Measurements from ENCODE around the gene PKDCC.
A peak's percentile ranks its signal among the peaks of the same experiment; 100 is the strongest.

The PKDCC gene

DNA sequence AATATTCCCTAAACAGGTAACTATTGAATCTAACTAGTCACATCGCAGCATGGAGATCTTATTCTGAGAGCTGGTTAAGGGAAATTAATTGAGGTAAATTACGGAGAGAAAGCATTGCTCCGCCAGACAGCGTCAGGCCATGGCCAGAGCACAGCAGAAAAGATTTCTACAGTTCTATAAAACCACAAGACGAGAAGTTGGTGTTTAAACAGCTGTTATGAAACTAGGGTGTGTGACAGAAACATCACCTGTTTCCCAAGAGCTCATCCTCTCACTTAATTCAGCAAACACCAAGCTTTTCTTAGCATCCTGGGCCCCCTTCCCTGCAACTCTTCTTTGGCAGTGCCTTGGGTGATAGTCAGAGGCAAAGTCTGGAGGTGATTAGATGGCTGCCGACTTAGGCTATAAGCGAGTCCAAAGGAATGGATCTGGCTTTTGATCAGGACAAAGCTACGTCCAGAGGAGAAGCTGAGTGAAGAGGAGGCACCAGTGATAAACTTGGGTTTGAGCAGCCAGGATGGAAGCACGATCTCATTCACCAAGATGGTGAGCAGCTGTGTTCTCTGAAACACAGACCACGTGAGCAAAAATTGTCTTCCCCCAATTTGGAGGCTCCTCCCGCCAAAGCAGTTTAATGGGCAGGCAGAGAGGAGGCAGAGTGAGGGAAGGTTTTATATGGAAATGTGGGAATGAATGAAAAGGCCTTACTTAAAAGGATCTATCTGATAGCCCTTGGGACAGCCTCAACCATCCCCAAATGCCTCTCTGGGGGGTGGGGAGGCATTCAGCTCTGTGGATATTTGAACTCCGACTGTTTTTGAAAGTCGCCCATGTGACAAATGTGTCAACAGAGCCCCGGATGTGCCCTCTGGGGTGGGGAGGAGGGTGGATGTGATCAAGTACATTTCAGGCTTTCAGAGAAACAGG is 57.8 kb downstream of the PKDCC start:
- peak; percentile 63 for DNase-seq (ENCODE audit: low read depth)

- no peak for DNase-seq (ENCODE audit: low read depth)
These were observed 58.5 kb downstream of the PKDCC start for GRCh38 chr2:42106257-42106816.

DNA sequence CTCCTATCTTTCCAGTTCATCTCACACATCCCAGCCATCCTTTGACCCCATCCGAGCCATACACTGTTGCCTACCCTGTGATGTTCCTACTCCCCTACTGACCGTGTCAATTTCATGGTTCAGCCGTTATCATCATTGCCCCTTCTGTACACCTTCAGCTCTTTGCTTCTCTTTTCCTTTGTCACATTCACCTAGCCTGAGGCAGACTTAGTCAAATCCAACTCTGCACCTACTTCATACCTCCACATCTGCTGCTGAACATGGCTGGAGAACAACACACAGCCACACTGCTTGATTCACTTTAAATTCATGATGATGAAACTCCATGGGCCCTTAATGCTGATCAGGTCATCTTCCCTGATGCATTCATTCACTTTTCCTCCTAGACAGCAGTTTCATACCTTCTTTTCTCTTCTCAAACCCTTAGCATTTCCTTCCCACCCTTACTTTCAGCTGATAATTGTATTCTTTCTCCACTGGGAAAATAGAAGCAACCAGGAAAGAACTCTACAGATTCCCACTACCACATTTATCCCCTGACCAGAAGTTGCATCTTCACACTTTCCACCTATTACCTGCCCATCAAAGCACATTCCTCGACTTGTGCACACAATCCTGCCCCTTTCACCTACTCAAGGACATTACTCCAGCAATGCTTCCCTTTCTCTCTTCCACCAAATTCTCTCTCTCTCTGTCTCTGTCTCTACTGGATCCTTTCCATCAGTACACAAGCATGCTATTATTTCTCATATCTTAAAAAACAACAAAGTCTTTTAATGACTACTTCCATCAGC is 59.6 kb downstream of the PKDCC start:
- no peak for DNase-seq (ENCODE audit: low read depth)

Data from stimulated activated CD4-positive, alpha-beta T cell treated with anti-CD3 and anti-CD28 coated beads, Interleukin-2, amount 100 ng/mL, for 4 hours (primary cell).